ENCODE measurements around the gene KCNJ15. TPM values are rescaled to one million over a fixed set of nuclear protein-coding genes. Genes with fewer than 3 reads are reported as not detected.
"Not testable (repeated sequence)": the region's sequence is repeated elsewhere in the genome, so short reads cannot be mapped to it uniquely, and the experiment has no call there.

Gene KCNJ15
- polyA plus RNA-seq, 2 donors: 4.2 to 5.6 TPM

GRCh38 chr21:38242061-38242460 lies 14.7 kb upstream of the KCNJ15 start:
- 70% methylated on average over 5 of the region's 5 CpGs for WGBS, 2 donors
- H3K27ac ChIP-seq (ENCODE audit: low read depth in 2 of 2, low read length in 1 of 2): no peak overlapping the region
- no peaks in the 10 kb centered on the region for H3K36me3 ChIP-seq (ENCODE audit: control insufficient read depth in 2 of 2, insufficient read depth in 2 of 2, low read length in 1 of 2)
- no peaks in the 10 kb centered on the region for H3K27me3 ChIP-seq (ENCODE audit: control insufficient read depth in 1 of 2, insufficient read depth in 2 of 2, low read length in 2 of 2)
- no peak overlapping the region for H3K4me3 ChIP-seq (ENCODE audit: low read depth in 1 of 2, low read length in 2 of 2)
- no peaks in the 10 kb centered on the region for H3K4me1 ChIP-seq (ENCODE audit: control insufficient read depth in 2 of 2, insufficient read depth in 2 of 2, low read length in 1 of 2)
- H3K9me3 ChIP-seq (ENCODE audit: control insufficient read depth in 2 of 2, insufficient read depth in 1 of 2, low read depth in 1 of 2, low read length in 1 of 2): no peaks in the 10 kb centered on the region

GRCh38 chr21:38243732-38244406 lies 12.9 kb upstream of the KCNJ15 start:
- H3K4me1 ChIP-seq (ENCODE audit: control insufficient read depth in 2 of 2, insufficient read depth in 2 of 2, low read length in 1 of 2): no peaks in the 10 kb centered on the region
- H3K27me3 ChIP-seq (ENCODE audit: control insufficient read depth in 1 of 2, insufficient read depth in 2 of 2, low read length in 2 of 2): no peaks in the 10 kb centered on the region
- 77 to 86% methylated on average over 7 of the region's 7 CpGs for WGBS, 2 donors
- no peaks in the 10 kb centered on the region for H3K9me3 ChIP-seq (ENCODE audit: control insufficient read depth in 2 of 2, insufficient read depth in 1 of 2, low read depth in 1 of 2, low read length in 1 of 2)
- no peaks in the 10 kb centered on the region for H3K36me3 ChIP-seq (ENCODE audit: control insufficient read depth in 2 of 2, insufficient read depth in 2 of 2, low read length in 1 of 2)
- H3K4me3 ChIP-seq (ENCODE audit: low read depth in 1 of 2, low read length in 2 of 2): no peak overlapping the region
- H3K27ac ChIP-seq (ENCODE audit: low read depth in 2 of 2, low read length in 1 of 2): no peak overlapping the region

- Histone ChIP-seq H3K36me3 (ENCODE audit: control insufficient read depth in 2 of 2, insufficient read depth in 2 of 2, low read length in 1 of 2) (no peaks in the 10 kb centered on the region), H3K4me1 (ENCODE audit: control insufficient read depth in 2 of 2, insufficient read depth in 2 of 2, low read length in 1 of 2) (no peaks in the 10 kb centered on the region), H3K27ac (ENCODE audit: low read depth in 2 of 2, low read length in 1 of 2) (peak overlapping the region in 1 of 2 donors; percentile 9), H3K27me3 (ENCODE audit: control insufficient read depth in 1 of 2, insufficient read depth in 2 of 2, low read length in 2 of 2) (no peaks in the 10 kb centered on the region), H3K9me3 (ENCODE audit: control insufficient read depth in 2 of 2, insufficient read depth in 1 of 2, low read depth in 1 of 2, low read length in 1 of 2) (no peaks in the 10 kb centered on the region), H3K4me3 (ENCODE audit: low read depth in 1 of 2, low read length in 2 of 2) (no peak overlapping the region)
- WGBS, 2 donors: 93 to 99% methylated on average over 2 of the region's 2 CpGs
These were observed 12.4 kb upstream of the KCNJ15 start for GRCh38 chr21:38244407-38244787.

GRCh38 chr21:38244885-38245869 lies 11.6 kb upstream of the KCNJ15 start:
- no peaks in the 10 kb centered on the region for H3K36me3 ChIP-seq (ENCODE audit: control insufficient read depth in 2 of 2, insufficient read depth in 2 of 2, low read length in 1 of 2)
- H3K4me1 ChIP-seq (ENCODE audit: control insufficient read depth in 2 of 2, insufficient read depth in 2 of 2, low read length in 1 of 2): no peaks in the 10 kb centered on the region
- 71 to 73% methylated on average over 9 of the region's 9 CpGs for WGBS, 2 donors
- H3K9me3 ChIP-seq (ENCODE audit: control insufficient read depth in 2 of 2, insufficient read depth in 1 of 2, low read depth in 1 of 2, low read length in 1 of 2): no peaks in the 10 kb centered on the region
- H3K27me3 ChIP-seq (ENCODE audit: control insufficient read depth in 1 of 2, insufficient read depth in 2 of 2, low read length in 2 of 2): no peaks in the 10 kb centered on the region
- no peak overlapping the region for H3K4me3 ChIP-seq (ENCODE audit: low read depth in 1 of 2, low read length in 2 of 2)
- H3K27ac ChIP-seq (ENCODE audit: low read depth in 2 of 2, low read length in 1 of 2): no peak overlapping the region

GRCh38 chr21:38246511-38246910 lies 10.3 kb upstream of the KCNJ15 start:
- Histone ChIP-seq H3K36me3 (ENCODE audit: control insufficient read depth in 2 of 2, insufficient read depth in 2 of 2, low read length in 1 of 2) (no peaks in the 10 kb centered on the region), H3K27ac (ENCODE audit: low read depth in 2 of 2, low read length in 1 of 2) (no peak overlapping the region), H3K27me3 (ENCODE audit: control insufficient read depth in 1 of 2, insufficient read depth in 2 of 2, low read length in 2 of 2) (no peaks in the 10 kb centered on the region), H3K4me1 (ENCODE audit: control insufficient read depth in 2 of 2, insufficient read depth in 2 of 2, low read length in 1 of 2) (no peaks in the 10 kb centered on the region), H3K9me3 (ENCODE audit: control insufficient read depth in 2 of 2, insufficient read depth in 1 of 2, low read depth in 1 of 2, low read length in 1 of 2) (no peaks in the 10 kb centered on the region), H3K4me3 (ENCODE audit: low read depth in 1 of 2, low read length in 2 of 2) (no peak overlapping the region)

- H3K9me3 ChIP-seq (ENCODE audit: control insufficient read depth in 2 of 2, insufficient read depth in 1 of 2, low read depth in 1 of 2, low read length in 1 of 2); H3K36me3 ChIP-seq (ENCODE audit: control insufficient read depth in 2 of 2, insufficient read depth in 2 of 2, low read length in 1 of 2); H3K4me1 ChIP-seq (ENCODE audit: control insufficient read depth in 2 of 2, insufficient read depth in 2 of 2, low read length in 1 of 2); H3K27ac ChIP-seq (ENCODE audit: low read depth in 2 of 2, low read length in 1 of 2); H3K4me3 ChIP-seq (ENCODE audit: low read depth in 1 of 2, low read length in 2 of 2); H3K27me3 ChIP-seq (ENCODE audit: control insufficient read depth in 1 of 2, insufficient read depth in 2 of 2, low read length in 2 of 2): not testable (repeated sequence)
- 84 to 89% methylated on average over 2 of the region's 2 CpGs for WGBS, 2 donors
These were observed 9.7 kb upstream of the KCNJ15 start for GRCh38 chr21:38247054-38247453.

- Histone ChIP-seq H3K27ac (ENCODE audit: low read depth in 2 of 2, low read length in 1 of 2) (no peak overlapping the region), H3K4me1 (ENCODE audit: control insufficient read depth in 2 of 2, insufficient read depth in 2 of 2, low read length in 1 of 2) (no peaks in the 10 kb centered on the region), H3K27me3 (ENCODE audit: control insufficient read depth in 1 of 2, insufficient read depth in 2 of 2, low read length in 2 of 2) (no peaks in the 10 kb centered on the region), H3K4me3 (ENCODE audit: low read depth in 1 of 2, low read length in 2 of 2) (no peak overlapping the region), H3K36me3 (ENCODE audit: control insufficient read depth in 2 of 2, insufficient read depth in 2 of 2, low read length in 1 of 2) (no peaks in the 10 kb centered on the region), H3K9me3 (ENCODE audit: control insufficient read depth in 2 of 2, insufficient read depth in 1 of 2, low read depth in 1 of 2, low read length in 1 of 2) (no peaks in the 10 kb centered on the region)
- 79 to 93% methylated on average over 4 of the region's 4 CpGs for WGBS, 2 donors
These were observed 8.9 kb upstream of the KCNJ15 start for GRCh38 chr21:38247738-38248510.

- Histone ChIP-seq H3K36me3 (ENCODE audit: control insufficient read depth in 2 of 2, insufficient read depth in 2 of 2, low read length in 1 of 2) (no peaks in the 10 kb centered on the region), H3K27ac (ENCODE audit: low read depth in 2 of 2, low read length in 1 of 2) (no peak overlapping the region), H3K4me3 (ENCODE audit: low read depth in 1 of 2, low read length in 2 of 2) (no peak overlapping the region), H3K27me3 (ENCODE audit: control insufficient read depth in 1 of 2, insufficient read depth in 2 of 2, low read length in 2 of 2) (no peaks in the 10 kb centered on the region), H3K9me3 (ENCODE audit: control insufficient read depth in 2 of 2, insufficient read depth in 1 of 2, low read depth in 1 of 2, low read length in 1 of 2) (no peaks in the 10 kb centered on the region), H3K4me1 (ENCODE audit: control insufficient read depth in 2 of 2, insufficient read depth in 2 of 2, low read length in 1 of 2) (no peaks in the 10 kb centered on the region)
- 80 to 92% methylated on average over 1 of the region's 1 CpG for WGBS, 2 donors
These were observed 7.5 kb upstream of the KCNJ15 start for GRCh38 chr21:38249256-38249655.

- WGBS, 2 donors: 88 to 89% methylated on average over 3 of the region's 3 CpGs
- Histone ChIP-seq H3K9me3 (ENCODE audit: control insufficient read depth in 2 of 2, insufficient read depth in 1 of 2, low read depth in 1 of 2, low read length in 1 of 2) (no peaks in the 10 kb centered on the region), H3K27me3 (ENCODE audit: control insufficient read depth in 1 of 2, insufficient read depth in 2 of 2, low read length in 2 of 2) (no peaks in the 10 kb centered on the region), H3K27ac (ENCODE audit: low read depth in 2 of 2, low read length in 1 of 2) (no peak overlapping the region), H3K36me3 (ENCODE audit: control insufficient read depth in 2 of 2, insufficient read depth in 2 of 2, low read length in 1 of 2) (no peaks in the 10 kb centered on the region), H3K4me1 (ENCODE audit: control insufficient read depth in 2 of 2, insufficient read depth in 2 of 2, low read length in 1 of 2) (no peaks in the 10 kb centered on the region), H3K4me3 (ENCODE audit: low read depth in 1 of 2, low read length in 2 of 2) (no peak overlapping the region)
These were observed 7.0 kb upstream of the KCNJ15 start for GRCh38 chr21:38249696-38250278.

All from esophagus (tissue), 2 donors.